Breast epithelium (tissue), 3 donors: ENCODE results near the gene JPH2.

Experiments used
- POLR2A ChIP-seq: fragments of 450-650 bp; IDR thresholded peaks from one replicate; pipeline ENCODE4 v1.6.1; 2016; ENCODE audit warnings: antibody characterized with exemption, mild to moderate bottlenecking, moderate library complexity
- POLR2AphosphoS5 ChIP-seq, 3 donors: sonication (generic); formaldehyde crosslinking; IDR thresholded peaks; one replicate each; pipeline ENCODE4 v1.6.1; 2017; ENCODE audit warnings: antibody characterized with exemption in 3 of 3
- TF ChIP-seq, protein P1 (sequence below), 3 donors: fragments of 450-650 bp; IDR thresholded peaks; one replicate each; pipeline ENCODE4 v1.5.1; 2016 to 2017; ENCODE audit warnings: antibody characterized with exemption in 3 of 3, mild to moderate bottlenecking in 3 of 3, moderate library complexity in 3 of 3

DNA sequence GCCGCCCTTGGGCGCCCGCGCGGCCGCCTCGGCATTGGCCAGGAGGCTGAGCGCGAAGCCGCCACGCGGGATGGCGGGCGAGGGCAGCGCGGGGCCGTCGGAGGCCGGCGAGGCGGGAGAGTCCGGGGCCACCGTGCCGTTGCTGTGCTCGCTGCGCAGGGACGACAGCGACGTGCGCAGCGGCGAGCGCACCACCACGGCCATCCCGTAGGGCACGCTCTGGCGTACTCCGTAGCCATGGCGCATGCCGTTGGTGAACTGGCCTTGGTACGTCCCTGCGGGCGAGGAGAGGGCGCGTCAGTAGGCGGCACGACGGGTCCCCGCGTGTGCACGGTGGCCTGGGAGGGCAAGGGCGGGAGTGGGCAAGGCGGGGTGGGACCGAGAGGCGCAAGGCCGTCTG is 26.9 kb downstream of the JPH2 start:
- TF ChIP-seq POLR2A, result no peak
- TF ChIP-seq, protein P1, sequence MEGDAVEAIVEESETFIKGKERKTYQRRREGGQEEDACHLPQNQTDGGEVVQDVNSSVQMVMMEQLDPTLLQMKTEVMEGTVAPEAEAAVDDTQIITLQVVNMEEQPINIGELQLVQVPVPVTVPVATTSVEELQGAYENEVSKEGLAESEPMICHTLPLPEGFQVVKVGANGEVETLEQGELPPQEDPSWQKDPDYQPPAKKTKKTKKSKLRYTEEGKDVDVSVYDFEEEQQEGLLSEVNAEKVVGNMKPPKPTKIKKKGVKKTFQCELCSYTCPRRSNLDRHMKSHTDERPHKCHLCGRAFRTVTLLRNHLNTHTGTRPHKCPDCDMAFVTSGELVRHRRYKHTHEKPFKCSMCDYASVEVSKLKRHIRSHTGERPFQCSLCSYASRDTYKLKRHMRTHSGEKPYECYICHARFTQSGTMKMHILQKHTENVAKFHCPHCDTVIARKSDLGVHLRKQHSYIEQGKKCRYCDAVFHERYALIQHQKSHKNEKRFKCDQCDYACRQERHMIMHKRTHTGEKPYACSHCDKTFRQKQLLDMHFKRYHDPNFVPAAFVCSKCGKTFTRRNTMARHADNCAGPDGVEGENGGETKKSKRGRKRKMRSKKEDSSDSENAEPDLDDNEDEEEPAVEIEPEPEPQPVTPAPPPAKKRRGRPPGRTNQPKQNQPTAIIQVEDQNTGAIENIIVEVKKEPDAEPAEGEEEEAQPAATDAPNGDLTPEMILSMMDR (IDR thresholded peaks at IDR 0.05), result no peak
- no peak for TF ChIP-seq POLR2AphosphoS5 (IDR thresholded peaks at IDR 0.05)
